H9 (cell line): ENCODE results near the gene SLC26A6. TPM values are rescaled to one million over a fixed set of nuclear protein-coding genes. Genes with fewer than 3 reads are reported as not detected.

ENCODE experiments used
- DNase-seq: peaks from one replicate; pipeline ENCODE4 v3.0.0-alpha.2; 2017
- H2AFZ ChIP-seq: one replicate; pipeline ENCODE4 v1.6.1; 2013; ENCODE audit warnings: mild to moderate bottlenecking, low read length, control low read depth, moderate library complexity
- H2AK5ac ChIP-seq: 2 replicates; pipeline ENCODE4 v1.6.1; 2013; ENCODE audit warnings: low read length, control low read depth, mixed read lengths; ENCODE audit not compliant: insufficient read length
- H2BK120ac ChIP-seq: one replicate; pipeline ENCODE4 v1.6.1; 2013; ENCODE audit warnings: low read depth, mild to moderate bottlenecking, low read length, control low read depth, inconsistent platforms; ENCODE audit not compliant: poor library complexity, severe bottlenecking
- H2BK12ac ChIP-seq: 2 replicates; pipeline ENCODE4 v1.6.1; 2013; ENCODE audit warnings: low read length, control low read depth, mixed read lengths, low read depth; ENCODE audit not compliant: insufficient read length
- H2BK15ac ChIP-seq: 2 replicates; pipeline ENCODE4 v1.6.1; 2013; ENCODE audit warnings: low read depth, low read length, control low read depth
- H2BK20ac ChIP-seq: one replicate; pipeline ENCODE4 v1.6.1; 2013; ENCODE audit warnings: low read depth, mild to moderate bottlenecking, low read length, control low read depth, inconsistent platforms; ENCODE audit not compliant: poor library complexity, severe bottlenecking
- H2BK5ac ChIP-seq: 2 replicates; pipeline ENCODE4 v1.6.1; 2013; ENCODE audit warnings: low read length, control low read depth, mixed read lengths; ENCODE audit not compliant: insufficient read length
- H3K14ac ChIP-seq: 2 replicates; pipeline ENCODE4 v1.6.1; 2013; ENCODE audit warnings: low read length, control low read depth; ENCODE audit not compliant: insufficient read depth
- H3K18ac ChIP-seq: 2 replicates; pipeline ENCODE4 v1.6.1; 2013; ENCODE audit warnings: low read depth, mild to moderate bottlenecking, mixed read lengths, low read length, control low read depth; ENCODE audit not compliant: insufficient read length
- H3K23ac ChIP-seq: 2 replicates; pipeline ENCODE4 v1.6.1; 2013; ENCODE audit warnings: low read length, control low read depth, mixed read lengths, low read depth; ENCODE audit not compliant: insufficient read length
- H3K23me2 ChIP-seq: 2 replicates; pipeline ENCODE4 v1.6.1; 2013; ENCODE audit warnings: low read depth, mild to moderate bottlenecking, mixed read lengths, low read length, control low read depth; ENCODE audit not compliant: insufficient read length, poor library complexity, severe bottlenecking
- H3K27ac ChIP-seq: 2 replicates; pipeline ENCODE4 v1.5.1; 2013; ENCODE audit warnings: low read length, control low read depth, mixed read lengths, low read depth; ENCODE audit not compliant: insufficient read length
- H3K27me3 ChIP-seq: 2 replicates; pipeline ENCODE4 v1.6.1; 2013; ENCODE audit warnings: low read length, control low read depth, inconsistent platforms; ENCODE audit not compliant: insufficient read depth
- H3K4ac ChIP-seq: 2 replicates; pipeline ENCODE4 v1.6.1; 2013; ENCODE audit warnings: low read depth, mild to moderate bottlenecking, control low read depth, inconsistent platforms, low read length, moderate library complexity
- H3K4me1 ChIP-seq: 2 replicates; pipeline ENCODE4 v1.6.1; 2013; ENCODE audit warnings: low read length, control low read depth, inconsistent platforms; ENCODE audit not compliant: insufficient read depth
- H3K4me2 ChIP-seq: 2 replicates; pipeline ENCODE4 v1.6.1; 2013; ENCODE audit warnings: low read length, control low read depth, mixed read lengths; ENCODE audit not compliant: insufficient read length, insufficient read depth
- H3K56ac ChIP-seq: 2 replicates; pipeline ENCODE4 v1.6.1; 2013; ENCODE audit warnings: low read depth, mild to moderate bottlenecking, mixed read lengths, low read length, control low read depth; ENCODE audit not compliant: insufficient read length
- H3K79me1 ChIP-seq: 2 replicates; pipeline ENCODE4 v1.6.1; 2013; ENCODE audit warnings: low read depth, mild to moderate bottlenecking, moderate library complexity, low read length, control low read depth, inconsistent platforms; ENCODE audit not compliant: insufficient read depth, poor library complexity, severe bottlenecking
- H3K79me2 ChIP-seq: 2 replicates; pipeline ENCODE4 v1.6.1; 2013; ENCODE audit warnings: low read length, control low read depth, inconsistent platforms; ENCODE audit not compliant: insufficient read depth
- H3K9ac ChIP-seq: 2 replicates; pipeline ENCODE4 v1.6.1; 2013; ENCODE audit warnings: low read length, control low read depth, mixed read lengths; ENCODE audit not compliant: insufficient read length; ENCODE audit errors: extremely low read depth
- H3K9me3 ChIP-seq: one replicate; pipeline ENCODE4 v1.6.1; 2013; ENCODE audit warnings: low read depth, low read length, inconsistent platforms; ENCODE audit not compliant: control insufficient read depth
- H3T11ph ChIP-seq: one replicate; pipeline ENCODE4 v1.6.1; 2013; ENCODE audit warnings: mild to moderate bottlenecking, low read length, control low read depth, inconsistent platforms
- H4K20me1 ChIP-seq: one replicate; pipeline ENCODE4 v1.6.1; 2013; ENCODE audit not compliant: control insufficient read depth, insufficient read length, insufficient read depth
- H4K5ac ChIP-seq: 2 replicates; pipeline ENCODE4 v1.6.1; 2013; ENCODE audit warnings: low read depth, mild to moderate bottlenecking, mixed read lengths, low read length, control low read depth; ENCODE audit not compliant: insufficient read length
- H4K8ac ChIP-seq: replicated peaks from 2 replicates; pipeline ENCODE4 v1.6.1; 2013; ENCODE audit warnings: low read length, control low read depth, mixed read lengths, low read depth; ENCODE audit not compliant: insufficient read length
- H4K91ac ChIP-seq: 2 replicates; pipeline ENCODE4 v1.6.1; 2013; ENCODE audit warnings: low read depth, mild to moderate bottlenecking, moderate library complexity, mixed read lengths, low read length, control low read depth; ENCODE audit not compliant: insufficient read length
- H3K27ac Mint-ChIP-seq, 3 experiments: 2 replicates in 2 of 3; 3 replicates in 1 of 3; pipeline ENCODE4 v1.8.0; 2020 to 2021; ENCODE audit warnings: mixed read lengths in 3 of 3, mild to moderate bottlenecking in 1 of 3, moderate library complexity in 1 of 3
- H3K27me3 Mint-ChIP-seq: 2 replicates; pipeline ENCODE4 v1.8.0; 2021; ENCODE audit warnings: low read depth, mild to moderate bottlenecking, moderate library complexity, mixed read lengths
- H3K36me3 Mint-ChIP-seq, 3 experiments: 2 replicates in 2 of 3; 3 replicates in 1 of 3; pipeline ENCODE4 v1.8.0; 2020 to 2021; ENCODE audit warnings: low read depth in 3 of 3, mixed read lengths in 3 of 3; ENCODE audit not compliant: insufficient read depth in 1 of 3
- H3K4me1 Mint-ChIP-seq, 2 experiments: 2 replicates each; pipeline ENCODE4 v1.8.0; 2020; ENCODE audit warnings: mixed read lengths in 2 of 2
- H3K4me3 Mint-ChIP-seq, 2 experiments: 2 replicates in 1 of 2; 3 replicates in 1 of 2; pipeline ENCODE4 v1.8.0; 2020 to 2021; ENCODE audit warnings: mild to moderate bottlenecking in 2 of 2, mixed read lengths in 2 of 2, moderate library complexity in 1 of 2
- H3K9me3 Mint-ChIP-seq, 2 experiments: 2 replicates in 1 of 2; 3 replicates in 1 of 2; pipeline ENCODE4 v1.8.0; 2020; ENCODE audit warnings: mild to moderate bottlenecking in 2 of 2, mixed read lengths in 2 of 2, moderate library complexity in 1 of 2
- WGBS: extraction: QIAGEN DNeasy Blood & Tissue Kit; methylation state at CpG from one replicate; pipeline ENCODE4 v1.1.7; 2013; ENCODE audit warnings: missing lambda C conversion rate, low lambda C conversion rate, mixed read lengths; ENCODE audit not compliant: insufficient read length; ENCODE audit errors: extremely low coverage; 5-methylcytosine and 5-hydroxymethylcytosine counted together
- total RNA-seq: library from RNA; stranded (reverse); gene quantifications from 2 replicates; pipeline ENCODE4 v1.2.1, GENCODE V29; 2021
- TF ChIP-seq, protein P1 (sequence below): fragments of 200-600 bp; sonication (generic); conservative IDR thresholded peaks from 3 replicates; pipeline ENCODE4 v1.8.0; 2021; ENCODE audit warnings: antibody characterized with exemption, mild to moderate bottlenecking

The SLC26A6 gene
- total RNA-seq, 1 experiment from 2014 or later, result 61.3 TPM

DNA sequence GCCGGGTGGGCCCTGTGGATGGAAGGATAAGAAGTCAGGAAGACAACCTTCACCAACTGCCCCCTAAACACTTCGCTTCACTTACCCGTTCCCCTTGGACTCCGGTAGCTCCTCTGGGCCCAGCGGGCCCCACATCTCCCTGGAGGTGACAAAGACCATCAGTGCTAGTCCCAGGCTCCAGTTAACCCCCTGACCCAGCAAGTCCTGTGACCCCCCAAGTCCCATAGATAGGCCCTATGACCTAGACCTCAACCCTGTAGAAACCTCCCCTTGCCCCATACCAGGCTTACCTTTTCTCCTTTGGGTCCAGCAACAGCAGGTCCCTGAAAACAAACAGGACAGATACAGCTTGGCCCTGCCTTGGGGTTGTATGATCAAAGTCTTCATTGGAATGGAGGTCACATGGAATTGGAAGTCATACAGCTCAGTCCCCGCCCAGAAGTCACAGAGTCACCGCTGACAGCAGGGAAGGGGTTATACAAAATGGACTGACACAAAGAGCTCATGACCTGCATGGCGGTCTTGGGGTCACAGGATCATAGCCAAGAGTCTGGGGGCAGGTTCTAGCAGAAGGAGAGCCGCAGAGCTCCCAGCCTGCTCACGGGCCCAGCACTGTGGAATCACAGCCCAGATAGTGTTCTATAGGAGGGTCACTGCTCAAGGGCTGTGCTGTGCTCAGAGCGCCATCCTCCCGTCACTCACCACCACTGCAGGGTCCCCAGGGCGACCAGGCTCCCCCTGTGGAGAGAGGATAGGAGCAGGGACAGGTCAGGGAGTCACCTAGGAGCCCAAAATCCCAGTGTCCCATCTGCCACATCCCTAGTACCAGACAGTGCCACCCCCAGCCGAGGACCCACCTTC lies 53.4 kb downstream of the SLC26A6 start:
- Histone ChIP-seq H3T11ph (no peak overlapping the region), H3K4me1 (no peaks in the 10 kb centered on the region), H2BK5ac (no peak overlapping the region), H3K4me2 (no peak overlapping the region), H3K27ac (no peak overlapping the region), H3K23me2 (no peaks in the 10 kb centered on the region), H2BK120ac (no peak overlapping the region), H3K27me3 (no peaks in the 10 kb centered on the region), H3K79me2 (no peaks in the 10 kb centered on the region), H4K5ac (no peak overlapping the region), H2AFZ (no peak overlapping the region), H3K23ac (no peak overlapping the region), H2BK20ac (no peak overlapping the region), H4K20me1 (no peaks in the 10 kb centered on the region), H3K79me1 (no peaks in the 10 kb centered on the region), H4K8ac (no peak overlapping the region), H3K56ac (no peak overlapping the region), H3K9me3 (no peaks in the 10 kb centered on the region), H3K14ac (no peak overlapping the region), H3K4ac (no peak overlapping the region), H2BK12ac (no peak overlapping the region), H2BK15ac (no peak overlapping the region), H2AK5ac (no peak overlapping the region), H4K91ac (no peak overlapping the region), H3K18ac (no peak overlapping the region), H3K9ac (no peak overlapping the region)
- no CpG with 5 or more reads among the region's 14 CpGs for WGBS
- TF ChIP-seq, protein P1, sequence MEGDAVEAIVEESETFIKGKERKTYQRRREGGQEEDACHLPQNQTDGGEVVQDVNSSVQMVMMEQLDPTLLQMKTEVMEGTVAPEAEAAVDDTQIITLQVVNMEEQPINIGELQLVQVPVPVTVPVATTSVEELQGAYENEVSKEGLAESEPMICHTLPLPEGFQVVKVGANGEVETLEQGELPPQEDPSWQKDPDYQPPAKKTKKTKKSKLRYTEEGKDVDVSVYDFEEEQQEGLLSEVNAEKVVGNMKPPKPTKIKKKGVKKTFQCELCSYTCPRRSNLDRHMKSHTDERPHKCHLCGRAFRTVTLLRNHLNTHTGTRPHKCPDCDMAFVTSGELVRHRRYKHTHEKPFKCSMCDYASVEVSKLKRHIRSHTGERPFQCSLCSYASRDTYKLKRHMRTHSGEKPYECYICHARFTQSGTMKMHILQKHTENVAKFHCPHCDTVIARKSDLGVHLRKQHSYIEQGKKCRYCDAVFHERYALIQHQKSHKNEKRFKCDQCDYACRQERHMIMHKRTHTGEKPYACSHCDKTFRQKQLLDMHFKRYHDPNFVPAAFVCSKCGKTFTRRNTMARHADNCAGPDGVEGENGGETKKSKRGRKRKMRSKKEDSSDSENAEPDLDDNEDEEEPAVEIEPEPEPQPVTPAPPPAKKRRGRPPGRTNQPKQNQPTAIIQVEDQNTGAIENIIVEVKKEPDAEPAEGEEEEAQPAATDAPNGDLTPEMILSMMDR, result no peak
- no peak overlapping the region for H3K4me3 Mint-ChIP-seq
- H3K9me3 Mint-ChIP-seq, result no peaks in the 10 kb centered on the region
- H3K27me3 Mint-ChIP-seq, result no peaks in the 10 kb centered on the region
- peaks cover 0 to 14% (median 0%) of the 10 kb centered on the region in 3 experiments; a peak in 5 of 7 replicates for H3K36me3 Mint-ChIP-seq
- H3K4me1 Mint-ChIP-seq, result no peaks in the 10 kb centered on the region
- H3K27ac Mint-ChIP-seq, result no peak overlapping the region; a peak in 2 of 7 replicates
- DNase-seq, result no peak
